ENCODE results near the gene CNTRL. TPM values are rescaled to one million over a fixed set of nuclear protein-coding genes. Genes with fewer than 3 reads are reported as not detected.

The CNTRL gene
- total and polyA plus RNA-seq, 12 donors = 2.5 to 7.5 (median 4.2) TPM

DNA sequence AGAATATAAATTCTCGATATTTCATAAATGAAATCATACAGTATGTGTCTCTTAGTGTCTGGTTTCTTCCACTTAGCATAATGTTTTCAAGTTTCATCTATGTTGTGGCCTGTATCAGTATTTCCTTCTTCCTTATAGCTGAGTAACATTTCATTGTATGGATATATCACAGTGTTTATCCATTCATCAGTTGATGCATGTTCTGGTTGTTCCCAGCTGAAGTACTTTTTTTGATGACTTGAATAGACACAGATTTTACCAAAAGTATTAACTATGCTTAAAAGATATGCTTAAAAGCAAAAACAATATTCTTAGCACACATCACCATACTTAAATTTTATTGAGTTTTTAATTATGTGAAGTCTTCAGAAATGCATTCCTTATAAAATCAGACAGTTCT, 114.3 kb downstream of the CNTRL start:
- peaks cover 0 to 95% (median 81%) of the 10 kb centered on the region in 9 donors for H3K4me1 ChIP-seq
- H3K4me3 ChIP-seq = no peak overlapping the region
- peaks cover 0 to 43% (median 5%) of the 10 kb centered on the region in 9 donors for H3K36me3 ChIP-seq
- H3K27ac ChIP-seq = no peak overlapping the region
- H3K9me3 ChIP-seq = no peaks in the 10 kb centered on the region
- H3K27me3 ChIP-seq = no peaks in the 10 kb centered on the region
- DNase-seq = no peak
- WGBS, 2 donors = 86 to 95% methylated on average over 1 of the region's 1 CpG
- ATAC-seq = no peak
- no peak for TF ChIP-seq CTCF (IDR thresholded peaks at IDR 0.05)
- intact Hi-C loops (cut with DNase I) = no loop called here

DNA sequence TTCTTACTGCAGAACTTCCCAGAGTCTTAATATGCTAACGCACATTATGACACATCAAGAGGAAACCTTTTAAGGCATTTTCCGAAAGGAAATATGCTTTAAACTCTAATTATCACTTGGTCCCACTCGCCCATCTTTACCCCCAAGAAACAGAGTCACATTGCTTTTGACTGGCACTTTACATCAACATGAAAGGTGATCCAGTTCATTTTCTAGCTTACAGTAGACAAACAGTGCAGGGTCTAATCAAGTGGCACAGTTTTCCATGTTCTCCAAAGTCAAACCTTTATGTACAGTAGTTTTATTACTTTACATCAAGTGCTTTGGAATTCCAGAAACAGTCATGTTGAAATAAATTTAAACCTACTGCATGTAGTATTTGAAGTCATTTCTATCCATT, 114.9 kb downstream of the CNTRL start:
- intact Hi-C loops (cut with DNase I) = no loop called here
- TF ChIP-seq CTCF (IDR thresholded peaks at IDR 0.05) = no peak
- H3K4me1 ChIP-seq = peaks cover 0 to 95% (median 80%) of the 10 kb centered on the region in 9 donors

GRCh38 chr9:121191235-121191634, 116.5 kb downstream of the CNTRL start:
- ATAC-seq = peak in 2 of 8 donors; percentile 33 to 68
- Histone ChIP-seq H3K36me3 (peaks cover 0 to 28% (median 2%) of the 10 kb centered on the region in 9 donors), H3K27ac (peak overlapping the region in 1 of 10 donors; percentile 3), H3K4me3 (no peak overlapping the region), H3K4me1 (peaks cover 0 to 96% (median 80%) of the 10 kb centered on the region in 9 donors), H3K9me3 (no peaks in the 10 kb centered on the region), H3K27me3 (no peaks in the 10 kb centered on the region)
- intact Hi-C loops (cut with DNase I) = no loop called here
- WGBS, 2 donors = 54 to 70% methylated on average over 2 of the region's 2 CpGs
- no peak for DNase-seq
- TF ChIP-seq CTCF (IDR thresholded peaks at IDR 0.05) = no peak

More for the DNA sequence above, 114.9 kb downstream of the CNTRL start:
- Histone ChIP-seq H3K27ac (no peak overlapping the region), H3K4me3 (no peak overlapping the region), H3K27me3 (no peaks in the 10 kb centered on the region), H3K9me3 (no peaks in the 10 kb centered on the region), H3K36me3 (peaks cover 0 to 39% (median 5%) of the 10 kb centered on the region in 9 donors)
- WGBS, 2 donors = 89 to 92% methylated on average over 3 of the region's 3 CpGs
- ATAC-seq (no peak), DNase-seq (no peak)

DNA sequence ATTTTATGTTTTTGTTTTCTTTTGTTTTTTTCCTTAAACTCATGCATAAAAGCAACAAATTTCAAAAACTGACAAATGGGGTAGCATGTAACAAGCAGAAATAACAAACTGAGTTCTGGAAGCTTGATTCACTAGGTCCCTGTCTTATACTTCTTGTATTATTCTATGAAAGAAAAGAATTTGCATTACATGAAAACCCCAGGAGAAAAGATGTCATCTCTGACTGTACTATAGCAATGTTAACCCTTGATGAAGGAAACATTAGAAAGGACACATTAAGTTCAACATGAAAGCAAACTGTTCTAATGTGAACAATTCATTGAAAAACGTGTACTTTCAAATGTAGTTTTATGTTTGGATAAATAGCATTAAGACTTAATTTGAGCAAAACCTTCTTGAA, 117.8 kb downstream of the CNTRL start:
- no peak overlapping the region for H3K4me3 ChIP-seq
- intact Hi-C loops (cut with DNase I) = no loop called here
- no peak for TF ChIP-seq CTCF (IDR thresholded peaks at IDR 0.05)
- 56% methylated on average over 1 of the region's 1 CpG for WGBS, 2 donors
- no peaks in the 10 kb centered on the region for H3K27me3 ChIP-seq
- no peaks in the 10 kb centered on the region for H3K9me3 ChIP-seq
- H3K36me3 ChIP-seq = peaks cover 0 to 21% (median 0%) of the 10 kb centered on the region in 9 donors
- no peak for DNase-seq
- H3K4me1 ChIP-seq = peaks cover 2 to 96% (median 83%) of the 10 kb centered on the region in 9 donors
- no peak for ATAC-seq
- no peak overlapping the region for H3K27ac ChIP-seq

Measured in heart right ventricle (tissue), 16 donors.